22Rv1 (cell line): Measurements from ENCODE around the gene NOS3.

ENCODE experiments used
- ZFX ChIP-seq: fragments of 450-650 bp; IDR thresholded peaks from 2 replicates; pipeline ENCODE4 v1.6.1; 2017; ENCODE audit warnings: antibody characterized with exemption, borderline replicate concordance
- TF ChIP-seq, protein P1 (sequence below): fragments of 450-650 bp; IDR thresholded peaks from 2 replicates; pipeline ENCODE4 v1.5.1; 2017; ENCODE audit warnings: mild to moderate bottlenecking

DNA sequence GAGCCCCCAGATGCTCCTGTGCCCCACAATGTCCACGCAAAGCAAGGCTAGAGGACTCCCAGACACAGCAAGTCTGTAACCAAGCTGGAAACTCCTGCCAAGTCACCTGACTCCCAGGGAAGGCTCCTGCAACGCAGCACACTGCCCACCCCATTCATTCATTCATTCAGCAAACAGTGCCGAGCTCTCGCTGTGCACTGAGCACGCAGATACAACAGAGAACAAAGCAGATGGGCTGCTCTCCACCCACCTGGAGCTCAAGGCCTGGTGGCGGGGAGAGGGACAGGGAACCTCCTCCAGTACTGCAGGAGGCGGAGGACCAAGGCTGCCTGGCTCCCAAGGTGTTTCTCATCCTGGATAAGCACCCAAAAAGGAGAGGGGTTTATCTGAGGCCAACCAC, 21.3 kb upstream of the NOS3 start:
- TF ChIP-seq, protein P1, sequence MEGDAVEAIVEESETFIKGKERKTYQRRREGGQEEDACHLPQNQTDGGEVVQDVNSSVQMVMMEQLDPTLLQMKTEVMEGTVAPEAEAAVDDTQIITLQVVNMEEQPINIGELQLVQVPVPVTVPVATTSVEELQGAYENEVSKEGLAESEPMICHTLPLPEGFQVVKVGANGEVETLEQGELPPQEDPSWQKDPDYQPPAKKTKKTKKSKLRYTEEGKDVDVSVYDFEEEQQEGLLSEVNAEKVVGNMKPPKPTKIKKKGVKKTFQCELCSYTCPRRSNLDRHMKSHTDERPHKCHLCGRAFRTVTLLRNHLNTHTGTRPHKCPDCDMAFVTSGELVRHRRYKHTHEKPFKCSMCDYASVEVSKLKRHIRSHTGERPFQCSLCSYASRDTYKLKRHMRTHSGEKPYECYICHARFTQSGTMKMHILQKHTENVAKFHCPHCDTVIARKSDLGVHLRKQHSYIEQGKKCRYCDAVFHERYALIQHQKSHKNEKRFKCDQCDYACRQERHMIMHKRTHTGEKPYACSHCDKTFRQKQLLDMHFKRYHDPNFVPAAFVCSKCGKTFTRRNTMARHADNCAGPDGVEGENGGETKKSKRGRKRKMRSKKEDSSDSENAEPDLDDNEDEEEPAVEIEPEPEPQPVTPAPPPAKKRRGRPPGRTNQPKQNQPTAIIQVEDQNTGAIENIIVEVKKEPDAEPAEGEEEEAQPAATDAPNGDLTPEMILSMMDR, result no peak
- TF ChIP-seq ZFX, result no peak
